CMK (cell line): Measurements from ENCODE around the gene ACOT13.
"Not testable (repeated sequence)": the region's sequence is repeated elsewhere in the genome, so short reads cannot be mapped to it uniquely, and the experiment has no call there.

Source experiments
- DNase-seq: peaks from one replicate; pipeline ENCODE4 v3.0.0-alpha.2; 2010; ENCODE audit warnings: low read depth

Gene ACOT13

GRCh38 chr6:24731456-24732134, 64.7 kb downstream of the ACOT13 start:
- DNase-seq, result not testable (repeated sequence)

DNA sequence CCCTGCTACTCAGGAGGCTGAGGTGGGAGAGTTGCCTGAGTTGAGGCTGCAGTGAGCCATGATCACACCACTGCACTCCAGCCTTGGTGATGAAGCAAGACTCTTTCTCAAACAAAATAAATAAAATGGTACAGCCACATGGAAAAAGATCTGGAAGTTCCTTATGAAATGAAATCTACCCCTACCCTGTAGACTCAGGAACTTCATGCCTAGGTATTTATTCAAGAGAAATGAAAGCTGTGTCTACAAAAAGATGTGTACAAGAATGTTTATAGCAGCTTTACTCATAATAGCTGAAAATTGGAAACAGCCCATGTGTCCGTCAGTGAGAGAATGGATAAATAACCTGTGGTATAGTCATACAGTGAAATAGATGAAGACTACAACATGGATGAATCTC, 67.3 kb downstream of the ACOT13 start:
- no peak for DNase-seq

GRCh38 chr6:24734710-24735109, 67.8 kb downstream of the ACOT13 start:
- DNase-seq, result not testable (repeated sequence)

GRCh38 chr6:24738741-24739140, 71.9 kb downstream of the ACOT13 start:
- DNase-seq, result no peak

DNA sequence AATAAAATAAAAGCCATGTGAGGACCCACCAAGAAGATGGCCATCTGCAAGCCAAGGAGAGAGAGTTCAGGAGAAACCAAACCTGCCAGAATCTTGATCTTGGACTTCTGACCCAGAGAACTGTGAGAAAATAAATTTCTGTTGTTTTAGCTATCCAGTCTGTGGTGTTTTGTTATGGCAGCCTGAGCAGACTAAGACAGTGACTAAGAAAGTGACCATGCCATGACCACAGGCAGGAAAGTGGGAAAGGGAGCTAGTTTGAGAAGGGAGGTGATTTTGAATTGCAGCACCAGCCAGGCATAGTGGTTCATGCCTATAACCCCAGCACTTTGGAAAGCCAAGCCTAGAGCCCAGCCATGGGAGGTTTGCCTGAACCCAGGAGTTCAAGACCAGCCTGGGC, 74.0 kb downstream of the ACOT13 start:
- no peak for DNase-seq

DNA sequence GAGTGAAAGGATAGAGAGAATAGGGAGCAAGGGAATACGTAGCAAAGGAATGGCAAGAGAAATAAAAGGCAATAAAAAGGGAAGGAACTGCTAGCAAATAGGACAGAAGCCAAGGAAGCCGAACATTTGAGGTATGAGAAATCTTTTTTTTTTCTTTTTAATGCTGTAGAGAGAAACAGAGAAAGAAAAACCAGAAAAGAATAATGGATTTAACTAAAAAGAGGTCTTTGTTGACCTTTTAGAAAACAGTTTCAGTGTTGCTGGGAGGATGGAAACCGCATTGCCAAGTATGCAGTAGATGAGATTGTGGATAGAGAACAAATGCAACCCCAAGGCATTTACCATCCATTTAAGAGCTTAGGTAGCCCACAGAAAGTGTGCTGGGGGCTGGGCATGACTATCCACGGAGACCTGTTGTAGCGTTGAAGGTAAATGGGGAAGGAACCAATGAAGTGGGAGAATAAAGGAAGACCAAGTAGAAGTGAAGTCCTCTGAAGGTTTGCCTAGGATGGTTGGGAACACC, 75.4 kb downstream of the ACOT13 start:
- no peak for DNase-seq

GRCh38 chr6:24743265-24743943, 76.5 kb downstream of the ACOT13 start:
- no peak for DNase-seq

- no peak for DNase-seq
Measured at GRCh38 chr6:24743944-24744335, 77.1 kb downstream of the ACOT13 start.

- no peak for DNase-seq
Measured at GRCh38 chr6:24744911-24745310, 78.0 kb downstream of the ACOT13 start.

- DNase-seq, result no peak
Measured at GRCh38 chr6:24749297-24749696, 82.4 kb downstream of the ACOT13 start.

DNA sequence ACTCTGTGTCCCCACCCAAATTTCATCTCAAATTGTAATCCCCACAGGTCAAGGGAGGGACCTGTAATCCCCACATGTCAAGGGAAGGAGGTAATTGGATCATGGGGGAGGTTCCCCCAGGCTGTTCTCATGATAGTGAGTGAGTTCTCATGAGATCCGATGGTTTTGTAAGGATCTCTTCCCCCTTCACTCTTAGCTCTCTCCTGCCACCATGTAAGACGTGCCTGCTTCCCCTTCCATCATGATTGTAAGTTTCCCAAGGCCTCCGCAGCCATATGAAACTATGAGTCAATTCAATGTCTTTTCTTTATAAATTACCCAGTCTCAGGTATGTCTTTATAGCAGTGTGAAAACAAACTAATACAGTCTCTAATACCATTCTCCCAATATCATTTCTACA, 84.0 kb downstream of the ACOT13 start:
- not testable (repeated sequence) for DNase-seq

- DNase-seq, result no peak
Measured at GRCh38 chr6:24752503-24752902, 85.6 kb downstream of the ACOT13 start.

GRCh38 chr6:24752917-24753492, 86.1 kb downstream of the ACOT13 start:
- no peak for DNase-seq

- no peak for DNase-seq
Measured at GRCh38 chr6:24753545-24753944, 86.7 kb downstream of the ACOT13 start.

- DNase-seq, result not testable (repeated sequence)
Measured at GRCh38 chr6:24754378-24754777, 87.5 kb downstream of the ACOT13 start.
